Skeletal muscle satellite cell (primary cell): ENCODE measurements around the gene GPHN.

Experiments
- H3K27me3 ChIP-seq: 2 replicates; pipeline ENCODE4 v1.7.0; 2013; ENCODE audit warnings: low read length; ENCODE audit not compliant: control insufficient read depth, insufficient read depth
- H3K36me3 ChIP-seq: 2 replicates; pipeline ENCODE4 v1.7.0; 2013; ENCODE audit warnings: mild to moderate bottlenecking, control low read depth, low read length; ENCODE audit not compliant: insufficient read depth
- H3K4me1 ChIP-seq: 2 replicates; pipeline ENCODE4 v1.7.0; 2013; ENCODE audit warnings: low read length; ENCODE audit not compliant: control insufficient read depth, insufficient read depth
- H3K4me2 ChIP-seq: 2 replicates; pipeline ENCODE4 v1.7.0; 2013; ENCODE audit warnings: mild to moderate bottlenecking, low read length
- H3K4me3 ChIP-seq: 2 replicates; pipeline ENCODE4 v1.7.0; 2013; ENCODE audit warnings: low read length
- H3K9ac ChIP-seq: 2 replicates; pipeline ENCODE4 v1.7.0; 2013; ENCODE audit warnings: mild to moderate bottlenecking, low read depth, low read length, moderate library complexity
- H3K9me3 ChIP-seq: replicated peaks from 2 replicates; pipeline ENCODE4 v1.7.0; 2013; ENCODE audit warnings: mild to moderate bottlenecking, control low read depth, low read length

GPHN gene

GRCh38 chr14:67186172-67186768 is 678.3 kb downstream of the GPHN start:
- peak overlapping the region; percentile 54 for H3K4me2 ChIP-seq
- H3K9me3 ChIP-seq = no peaks in the 10 kb centered on the region
- no peaks in the 10 kb centered on the region for H3K36me3 ChIP-seq
- H3K4me1 ChIP-seq = peaks cover 23% of the 10 kb centered on the region
- no peaks in the 10 kb centered on the region for H3K27me3 ChIP-seq
- no peak overlapping the region for H3K9ac ChIP-seq
- no peak overlapping the region for H3K4me3 ChIP-seq

DNA sequence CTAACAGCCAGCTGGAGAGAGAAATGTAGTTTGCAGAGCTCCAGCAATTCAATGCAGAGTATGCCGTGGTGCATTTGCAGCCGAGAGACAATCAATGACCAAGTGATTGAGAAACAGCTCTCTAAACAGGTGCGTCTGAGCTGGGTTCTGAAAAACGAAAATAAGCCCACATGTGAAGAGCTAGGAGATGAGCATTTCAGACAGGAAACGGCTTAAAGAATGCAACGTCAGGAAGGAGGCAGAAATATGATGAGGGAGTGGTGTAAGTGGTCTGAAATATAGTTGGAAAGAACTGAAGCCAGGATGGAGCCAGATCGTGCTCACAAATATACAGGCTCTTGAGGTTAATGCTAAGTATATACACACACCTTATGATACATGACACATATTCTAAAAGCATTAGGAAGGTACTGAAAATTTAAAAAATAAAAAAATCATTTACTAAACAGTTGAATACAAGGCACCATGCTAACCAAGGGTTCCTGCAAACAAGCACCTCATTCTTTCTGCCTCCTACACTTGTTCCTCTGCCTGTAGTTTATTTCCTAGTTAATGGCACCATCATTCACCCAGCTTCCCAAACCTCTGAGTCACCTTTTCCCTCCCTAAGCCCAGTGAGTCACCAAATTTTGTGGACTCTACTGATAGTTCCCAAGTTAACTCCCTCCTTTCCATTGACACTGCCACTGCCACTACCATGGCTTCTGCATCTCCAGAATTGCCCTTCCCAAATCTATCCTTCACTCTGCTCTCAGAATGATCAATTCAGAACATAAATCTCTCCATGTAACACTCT is 679.0 kb downstream of the GPHN start:
- H3K27me3 ChIP-seq = no peaks in the 10 kb centered on the region
- peak overlapping the region; percentile 23 for H3K4me3 ChIP-seq
- no peaks in the 10 kb centered on the region for H3K36me3 ChIP-seq
- peaks cover 28% of the 10 kb centered on the region for H3K4me1 ChIP-seq
- peak overlapping the region; percentile 54 for H3K4me2 ChIP-seq
- no peak overlapping the region for H3K9ac ChIP-seq
- H3K9me3 ChIP-seq = no peaks in the 10 kb centered on the region

DNA sequence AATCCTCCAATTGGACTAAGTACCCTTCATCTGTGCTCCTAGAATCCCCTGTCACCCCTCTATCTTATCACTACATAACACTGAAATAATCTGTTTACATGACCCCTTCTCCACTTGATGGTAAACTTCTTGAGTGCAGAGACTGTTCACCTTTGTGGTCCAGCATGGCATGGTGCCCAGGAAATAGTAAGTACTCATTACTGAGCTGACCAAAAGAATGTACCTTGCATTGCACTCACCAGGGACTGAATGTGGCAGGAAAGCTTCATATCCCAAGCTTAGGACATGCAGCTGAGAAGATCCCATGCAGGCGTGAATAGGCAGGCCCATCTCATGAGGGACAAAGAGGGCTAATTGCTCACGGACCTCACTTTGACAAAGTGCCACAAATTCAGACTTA is 679.9 kb downstream of the GPHN start:
- Histone ChIP-seq H3K4me1 (peaks cover 28% of the 10 kb centered on the region), H3K9ac (no peak overlapping the region), H3K27me3 (no peaks in the 10 kb centered on the region), H3K4me3 (no peak overlapping the region), H3K4me2 (peak overlapping the region; percentile 54), H3K36me3 (no peaks in the 10 kb centered on the region), H3K9me3 (no peaks in the 10 kb centered on the region)

- Histone ChIP-seq H3K9me3 (no peaks in the 10 kb centered on the region), H3K4me3 (no peak overlapping the region), H3K27me3 (no peaks in the 10 kb centered on the region), H3K4me2 (no peak overlapping the region), H3K4me1 (peaks cover 28% of the 10 kb centered on the region), H3K36me3 (no peaks in the 10 kb centered on the region), H3K9ac (no peak overlapping the region)
Observed at GRCh38 chr14:67188326-67188725, 680.4 kb downstream of the GPHN start.

DNA sequence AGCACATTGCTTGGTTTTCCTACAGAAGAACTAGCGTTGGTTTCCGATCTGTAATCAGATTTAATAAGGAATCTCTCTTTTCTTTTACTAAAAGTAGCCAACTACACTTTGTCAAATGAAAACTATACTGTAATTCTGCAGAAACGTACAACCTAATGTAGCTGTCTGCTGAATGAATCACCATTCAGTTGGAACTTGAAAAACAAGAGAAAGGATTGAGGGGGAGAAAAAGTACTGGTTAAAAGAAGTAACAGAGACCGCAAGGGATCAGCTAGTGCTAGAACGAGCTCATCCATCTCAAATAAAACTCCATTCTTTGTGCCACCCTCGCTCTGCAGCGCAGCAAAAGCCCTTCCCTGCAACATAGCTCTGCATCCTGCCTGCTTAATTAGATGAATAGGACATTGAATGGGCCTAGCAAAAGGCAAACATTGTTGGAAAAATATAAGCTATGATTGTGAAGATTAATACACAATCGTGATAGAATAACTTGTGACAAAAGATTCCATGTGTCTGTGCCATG is 683.9 kb downstream of the GPHN start:
- Histone ChIP-seq H3K36me3 (no peaks in the 10 kb centered on the region), H3K4me3 (no peak overlapping the region), H3K9ac (no peak overlapping the region), H3K27me3 (no peaks in the 10 kb centered on the region), H3K4me1 (peaks cover 19% of the 10 kb centered on the region), H3K9me3 (no peaks in the 10 kb centered on the region), H3K4me2 (no peak overlapping the region)

GRCh38 chr14:67192366-67192765 is 684.4 kb downstream of the GPHN start:
- H3K4me3 ChIP-seq = no peak overlapping the region
- H3K9me3 ChIP-seq = no peaks in the 10 kb centered on the region
- H3K4me1 ChIP-seq = peaks cover 14% of the 10 kb centered on the region
- H3K9ac ChIP-seq = no peak overlapping the region
- H3K36me3 ChIP-seq = no peaks in the 10 kb centered on the region
- no peaks in the 10 kb centered on the region for H3K27me3 ChIP-seq
- H3K4me2 ChIP-seq = no peak overlapping the region

DNA sequence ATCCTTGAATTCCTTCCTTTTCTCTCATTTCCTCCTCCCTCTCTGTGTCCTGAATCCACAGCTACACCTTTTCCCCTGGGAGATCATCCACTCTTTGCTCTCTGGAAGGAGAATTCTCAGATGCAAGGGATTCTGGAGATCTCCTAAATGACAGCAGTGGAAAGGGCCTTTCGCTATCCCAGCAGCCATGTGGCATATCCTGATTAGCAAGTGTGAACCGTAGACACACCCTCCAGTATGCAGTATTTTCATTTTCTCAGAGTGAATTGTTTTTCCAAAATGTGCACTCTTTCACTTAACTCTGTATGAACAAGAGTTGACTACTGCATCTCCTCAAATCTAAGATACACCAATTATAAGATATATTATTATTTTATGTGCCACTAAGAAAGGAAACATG is 687.3 kb downstream of the GPHN start:
- H3K4me2 ChIP-seq = no peak overlapping the region

DNA sequence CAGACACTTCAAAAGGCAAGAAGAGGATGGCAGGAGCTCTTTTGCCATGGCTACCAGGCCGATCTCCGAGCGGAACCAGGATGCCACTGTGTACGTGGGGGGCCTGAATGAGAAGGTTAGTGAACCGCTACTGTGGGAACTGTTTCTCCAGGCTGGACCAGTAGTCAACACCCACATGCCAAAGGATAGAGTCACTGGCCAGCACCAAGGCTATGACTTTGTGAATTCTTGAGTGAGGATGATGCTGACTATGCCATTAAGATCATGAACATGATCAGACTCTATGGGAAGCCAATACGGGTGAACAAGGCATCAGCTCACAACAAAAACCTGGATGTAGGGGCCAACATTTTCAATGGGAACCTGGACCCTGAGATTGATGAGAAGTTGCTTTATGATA is 691.1 kb downstream of the GPHN start:
- Histone ChIP-seq H3K4me2 (no peak overlapping the region), H3K4me1 (no peaks in the 10 kb centered on the region), H3K36me3 (no peaks in the 10 kb centered on the region), H3K27me3 (no peaks in the 10 kb centered on the region), H3K9me3 (no peaks in the 10 kb centered on the region), H3K9ac (no peak overlapping the region), H3K4me3 (no peak overlapping the region)

More for the DNA sequence above, 687.3 kb downstream of the GPHN start:
- no peak overlapping the region for H3K9ac ChIP-seq
- H3K4me3 ChIP-seq = no peak overlapping the region
- H3K9me3 ChIP-seq = no peaks in the 10 kb centered on the region
- H3K4me1 ChIP-seq = peaks cover 5% of the 10 kb centered on the region
- H3K27me3 ChIP-seq = no peaks in the 10 kb centered on the region
- no peaks in the 10 kb centered on the region for H3K36me3 ChIP-seq

DNA sequence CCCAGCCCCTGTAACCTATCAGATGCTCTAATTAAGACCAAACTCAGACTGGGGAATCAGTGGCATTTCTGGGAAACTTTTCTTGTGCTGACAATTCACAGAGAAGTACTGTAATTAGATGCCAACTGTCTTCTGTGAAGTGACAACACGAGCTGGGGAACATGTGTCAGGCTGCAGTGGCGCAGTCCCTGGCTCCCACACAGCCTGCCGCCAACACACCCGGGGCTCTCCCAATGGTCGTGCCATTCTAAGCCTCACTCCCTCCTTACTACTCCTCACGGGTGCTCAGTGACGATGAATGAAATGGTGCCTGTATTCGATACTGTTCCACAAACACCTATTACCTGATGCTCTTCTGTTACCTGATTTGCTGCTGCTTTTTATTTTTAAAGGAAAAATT is 699.9 kb downstream of the GPHN start:
- Histone ChIP-seq H3K27me3 (no peaks in the 10 kb centered on the region), H3K4me3 (no peak overlapping the region), H3K4me2 (no peak overlapping the region), H3K4me1 (no peaks in the 10 kb centered on the region), H3K9me3 (no peaks in the 10 kb centered on the region), H3K36me3 (no peaks in the 10 kb centered on the region), H3K9ac (no peak overlapping the region)

DNA sequence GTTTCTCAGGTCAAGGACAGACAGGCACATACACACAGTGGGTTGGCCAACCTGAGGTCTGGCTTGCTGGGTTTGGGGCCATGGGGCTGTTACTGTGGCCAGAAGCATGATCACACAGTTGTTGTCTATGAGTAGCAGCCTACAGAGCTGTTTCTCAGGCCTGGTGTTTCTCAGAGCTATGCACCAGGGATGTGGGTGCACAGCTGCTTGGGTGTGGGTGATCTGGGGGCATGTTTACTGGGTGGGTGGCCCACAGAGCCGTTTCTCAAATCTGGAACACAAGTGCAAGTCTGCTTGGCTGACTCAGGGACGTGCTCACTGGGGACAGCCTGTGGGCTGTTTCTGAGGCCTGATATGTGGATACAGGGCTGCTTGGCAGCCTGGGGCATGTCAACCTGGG is 710.2 kb downstream of the GPHN start:
- Histone ChIP-seq H3K9me3 (no peaks in the 10 kb centered on the region), H3K4me3 (no peak overlapping the region), H3K36me3 (no peaks in the 10 kb centered on the region), H3K27me3 (no peaks in the 10 kb centered on the region), H3K9ac (no peak overlapping the region), H3K4me2 (no peak overlapping the region), H3K4me1 (peaks cover 20% of the 10 kb centered on the region)

DNA sequence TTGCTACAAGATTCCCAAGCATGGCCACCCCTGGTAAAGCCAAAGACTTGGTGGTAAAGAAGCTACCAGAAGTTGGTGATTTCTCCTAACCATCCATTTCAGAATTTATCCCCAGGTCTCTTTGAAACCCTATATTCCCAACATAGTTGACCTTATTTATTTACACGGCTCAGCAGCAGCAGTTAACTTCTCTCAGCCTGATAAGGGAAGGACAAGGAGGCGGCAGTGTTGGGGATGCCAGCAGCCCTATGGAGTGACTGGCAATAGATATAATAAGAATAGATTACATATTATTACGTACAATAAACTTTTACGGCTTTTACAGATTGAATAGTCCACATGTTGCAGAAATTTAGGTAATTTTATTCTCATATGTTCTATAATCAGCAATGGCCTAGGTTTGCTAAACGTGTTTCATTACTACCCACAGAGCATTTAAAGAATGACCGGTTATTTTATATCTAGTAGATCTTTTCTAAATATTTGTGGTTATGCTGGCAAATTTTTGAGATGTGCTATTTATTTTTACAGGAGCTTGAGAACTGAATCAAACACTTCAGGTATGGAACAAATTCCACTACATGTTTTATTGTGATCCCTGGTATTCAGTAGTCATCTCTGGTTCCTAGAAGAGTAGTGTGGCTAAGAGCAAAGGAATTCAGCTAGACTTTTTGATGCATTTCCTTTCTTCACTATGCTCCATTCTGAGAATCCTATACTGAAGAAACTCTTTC is 713.5 kb downstream of the GPHN start:
- Histone ChIP-seq H3K9ac (peak overlapping the region; percentile 41), H3K4me1 (peaks cover 20% of the 10 kb centered on the region), H3K27me3 (no peaks in the 10 kb centered on the region), H3K36me3 (no peaks in the 10 kb centered on the region), H3K4me3 (peak overlapping the region; percentile 36), H3K4me2 (peak overlapping the region; percentile 69), H3K9me3 (no peaks in the 10 kb centered on the region)
